B cell (primary cell): ENCODE results near the gene MAP2K5. TPM values are rescaled to one million over a fixed set of nuclear protein-coding genes. Genes with fewer than 3 reads are reported as not detected.

Experiments
- ATAC-seq: fragments of 200-7000 bp; cut with Tn5 transposase; one replicate; pipeline ENCODE4 v1.10.0; 2021; ENCODE audit warnings: low read depth, mild to moderate bottlenecking, moderate number of reproducible peaks, moderate library complexity
- CTCF ChIA-PET: fragments of 350-600 bp; sonication (Branson Sonifier 250); formaldehyde crosslinking; loops from one replicate; lab custom pipeline; 2021; ENCODE audit warnings: antibody characterized with exemption, inconsistent platforms; lab: Charles Lee
- POLR2A ChIA-PET: fragments of 350-600 bp; sonication (Branson Sonifier 250); formaldehyde crosslinking; loops from one replicate; lab custom pipeline; 2021; ENCODE audit warnings: antibody characterized with exemption; lab: Charles Lee
- DNase-seq: peaks from one replicate; pipeline ENCODE4 v3.0.0; 2013
- H2AFZ ChIP-seq: 2 replicates; pipeline ENCODE4 v1.6.1; 2012; ENCODE audit warnings: mild to moderate bottlenecking, low read depth, low read length; ENCODE audit not compliant: insufficient read depth, poor library complexity, severe bottlenecking
- H3K27ac ChIP-seq, 2 donors: 1 replicate in 1 of 2; 2 replicates in 1 of 2; pipeline ENCODE4 v1.5.1; 2012 to 2013; ENCODE audit warnings: low read length in 2 of 2, mild to moderate bottlenecking in 2 of 2, moderate library complexity in 1 of 2
- H3K27me3 ChIP-seq, 4 experiments: fragments of 200-600 bp in 1 of 4; sonication (generic) in 1 of 4; replicated peaks in 1 of 4; 1 replicate in 2 of 4; 2 replicates in 2 of 4; pipeline versions ENCODE4 v1.6.1 to v1.7.0; 2013 to 2016; ENCODE audit warnings: low read length in 3 of 4, mild to moderate bottlenecking in 2 of 4, mixed read lengths in 1 of 4, moderate library complexity in 1 of 4; ENCODE audit not compliant: insufficient read depth in 4 of 4, control insufficient read depth in 3 of 4; ENCODE audit errors: control extremely low read depth in 1 of 4
- H3K36me3 ChIP-seq, 2 experiments: replicated peaks in 1 of 2; 1 replicate in 1 of 2; 2 replicates in 1 of 2; pipeline versions ENCODE4 v1.6.1 to v1.7.1; 2013; ENCODE audit warnings: low read length in 1 of 2; ENCODE audit not compliant: insufficient read depth in 2 of 2, control insufficient read depth in 1 of 2; ENCODE audit errors: control extremely low read depth in 1 of 2, extremely low read depth in 1 of 2
- H3K4me1 ChIP-seq, 2 donors: fragments of 200-600 bp in 1 of 2; sonication (generic) in 1 of 2; 1 replicate in 1 of 2; 2 replicates in 1 of 2; pipeline versions ENCODE4 v1.5.1 to v1.6.1; 2013 to 2017; ENCODE audit warnings: low read length in 2 of 2; ENCODE audit not compliant: control insufficient read depth in 2 of 2, insufficient read depth in 2 of 2
- H3K4me2 ChIP-seq: replicated peaks from 2 replicates; pipeline ENCODE3; 2012; ENCODE audit warnings: mild to moderate bottlenecking, low read depth, low read length; ENCODE audit not compliant: poor library complexity, severe bottlenecking
- H3K4me3 ChIP-seq, 5 experiments: fragments of 200-600 bp in 1 of 5; sonication (generic) in 1 of 5; 1 replicate in 3 of 5; 2 replicates in 2 of 5; pipeline versions ENCODE4 v1.5.1 to v1.7.0; 2011 to 2016; ENCODE audit warnings: low read length in 4 of 5, mild to moderate bottlenecking in 4 of 5, low read depth in 2 of 5, control low read depth in 1 of 5, moderate library complexity in 1 of 5; ENCODE audit not compliant: insufficient read depth in 1 of 5; ENCODE audit errors: control extremely low read depth in 1 of 5, extremely low read depth in 1 of 5
- H3K79me2 ChIP-seq: fragments of 200-600 bp; sonication (generic); one replicate; pipeline ENCODE4 v1.6.0; 2016; ENCODE audit warnings: low read length; ENCODE audit not compliant: control insufficient read depth, insufficient read depth
- H3K9ac ChIP-seq: fragments of 200-600 bp; sonication (generic); 2 replicates; pipeline ENCODE4 v1.6.1; 2017; ENCODE audit warnings: mild to moderate bottlenecking, low read length, moderate library complexity
- H3K9me3 ChIP-seq, 3 donors: one replicate each; pipeline versions ENCODE4 v1.6.1 to v1.7.1; 2013; ENCODE audit warnings: low read length in 2 of 3; ENCODE audit not compliant: control insufficient read depth in 2 of 3, insufficient read depth in 1 of 3; ENCODE audit errors: control extremely low read depth in 1 of 3
- H4K20me1 ChIP-seq: 2 replicates; pipeline ENCODE4 v1.6.0; 2012; ENCODE audit warnings: mild to moderate bottlenecking, low read length; ENCODE audit not compliant: insufficient read depth, control insufficient read depth, poor library complexity, severe bottlenecking
- H3K27ac Mint-ChIP-seq: one replicate; pipeline ENCODE4 v1.8.0; 2021; ENCODE audit warnings: mixed read lengths
- H3K27me3 Mint-ChIP-seq: one replicate; pipeline ENCODE4 v1.8.0; 2021; ENCODE audit warnings: mixed read lengths
- H3K4me1 Mint-ChIP-seq: one replicate; pipeline ENCODE4 v1.8.0; 2021; ENCODE audit warnings: mixed read lengths
- H3K4me3 Mint-ChIP-seq: one replicate; pipeline ENCODE4 v1.8.0; 2021; ENCODE audit warnings: mixed read lengths
- H3K9me3 Mint-ChIP-seq: one replicate; pipeline ENCODE4 v1.8.0; 2022; ENCODE audit warnings: mixed read lengths; ENCODE audit not compliant: insufficient read depth
- EZH2 ChIP-seq: IDR thresholded peaks from 2 replicates; pipeline ENCODE4 v1.6.1; 2012; ENCODE audit warnings: borderline replicate concordance, low read depth, mild to moderate bottlenecking, moderate library complexity, low read length; ENCODE audit not compliant: insufficient read depth, poor library complexity, severe bottlenecking
- WGBS: methylation state at CpG from one replicate; pipeline ENCODE4 v1.1.5; 2013; ENCODE audit warnings: missing lambda C conversion rate; ENCODE audit not compliant: insufficient coverage; 5-methylcytosine and 5-hydroxymethylcytosine counted together
- intact Hi-C: fragments of 100-400 bp; cut with micrococcal nuclease; formaldehyde crosslinking; loops from one replicate; pipeline ENCODE4 v1.10.0; 2022
- polyA plus RNA-seq: library from polyadenylated mRNA; depleted of rRNA; stranded (reverse); fragments of >200 nt; gene quantifications from 2 replicates; pipeline ENCODE4 v1.2.3, GENCODE V29; 2012
- total RNA-seq, 2 donors: library from RNA; stranded (reverse); fragments of 120-200 nt in 1 of 2; gene quantifications; 1 replicate in 1 of 2; 2 replicates in 1 of 2; pipeline versions ENCODE4 v1.2.3 to v1.2.4, GENCODE V29; 2013 to 2022
- TF ChIP-seq, protein P1 (sequence below): fragments of 200-600 bp; IDR thresholded peaks from one replicate; pipeline ENCODE4 v1.8.0; 2022; ENCODE audit warnings: antibody characterized with exemption, mild to moderate bottlenecking

MAP2K5 gene
- total and polyA plus RNA-seq, 2 donors (not counting 1 experiment from before 2014, with no cell fraction given) = 11.1 to 40.0 TPM

DNA sequence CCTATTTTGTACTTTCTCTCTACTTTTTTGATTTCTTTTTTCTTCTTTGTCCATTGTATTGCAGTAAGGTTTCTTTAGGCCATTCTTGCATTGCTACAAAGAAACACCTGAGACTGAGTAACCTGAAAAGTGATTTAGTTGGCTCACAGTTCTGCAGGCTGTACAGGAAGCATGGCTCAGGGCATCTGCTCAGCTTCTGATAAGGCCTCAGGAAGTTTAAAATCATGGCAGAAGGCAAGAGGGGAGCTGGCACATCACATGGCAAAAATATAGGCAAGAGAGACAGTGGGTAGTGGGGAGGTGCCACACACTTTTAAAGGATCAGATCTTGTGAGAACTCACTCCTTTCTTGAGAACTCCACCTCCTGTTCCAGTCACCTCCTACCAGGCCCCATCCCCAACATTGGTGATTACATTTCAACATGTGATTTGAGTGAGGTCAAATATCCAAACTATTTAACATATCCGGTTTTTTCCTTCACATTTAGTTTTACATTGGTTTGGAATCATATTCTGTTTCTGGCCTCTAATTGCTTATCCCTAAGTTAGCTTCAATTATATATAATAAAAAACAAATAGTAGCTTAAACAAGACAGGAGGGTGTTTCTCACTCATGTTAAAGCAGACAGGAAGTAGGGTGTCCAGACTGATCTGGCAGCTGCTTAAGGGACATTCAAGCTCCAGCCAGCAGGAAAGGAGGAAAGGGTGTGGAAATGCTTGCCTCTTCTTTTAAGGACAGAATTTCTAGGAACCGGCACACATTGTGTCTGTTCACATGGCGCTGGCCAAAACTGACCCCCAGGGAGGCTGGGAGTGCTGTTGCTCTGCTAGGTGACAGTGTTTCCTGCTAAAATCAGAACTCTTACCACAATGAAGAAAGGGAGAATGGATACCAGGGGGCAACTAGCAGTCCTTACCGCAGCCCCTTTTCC is 254.0 kb downstream of the MAP2K5 start:
- ChIA-PET POLR2A (interaction anchor here (0.9 kb wide), 1 partner anchor 8 kb away, joined by 3 read pairs; no protein-coding TSS in a partner anchor), CTCF (interaction anchor here (0.6 to 1.0 kb wide), 2 partner anchors 13 to 40 kb away, joined by 3 to 5 read pairs; no protein-coding TSS in a partner anchor)
- no peaks in the 10 kb centered on the region for H3K79me2 ChIP-seq
- no peaks in the 10 kb centered on the region for H3K27me3 Mint-ChIP-seq
- intact Hi-C loops = no loop called here
- H3K9me3 ChIP-seq = peaks cover 2 to 3% (median 3%) of the 10 kb centered on the region in 3 donors
- H3K27ac ChIP-seq = no peak overlapping the region
- H3K9ac ChIP-seq = no peak overlapping the region
- peaks cover 0 to 5% of the 10 kb centered on the region in 2 donors for H3K4me1 ChIP-seq
- no peak for TF ChIP-seq EZH2
- TF ChIP-seq, protein P1, sequence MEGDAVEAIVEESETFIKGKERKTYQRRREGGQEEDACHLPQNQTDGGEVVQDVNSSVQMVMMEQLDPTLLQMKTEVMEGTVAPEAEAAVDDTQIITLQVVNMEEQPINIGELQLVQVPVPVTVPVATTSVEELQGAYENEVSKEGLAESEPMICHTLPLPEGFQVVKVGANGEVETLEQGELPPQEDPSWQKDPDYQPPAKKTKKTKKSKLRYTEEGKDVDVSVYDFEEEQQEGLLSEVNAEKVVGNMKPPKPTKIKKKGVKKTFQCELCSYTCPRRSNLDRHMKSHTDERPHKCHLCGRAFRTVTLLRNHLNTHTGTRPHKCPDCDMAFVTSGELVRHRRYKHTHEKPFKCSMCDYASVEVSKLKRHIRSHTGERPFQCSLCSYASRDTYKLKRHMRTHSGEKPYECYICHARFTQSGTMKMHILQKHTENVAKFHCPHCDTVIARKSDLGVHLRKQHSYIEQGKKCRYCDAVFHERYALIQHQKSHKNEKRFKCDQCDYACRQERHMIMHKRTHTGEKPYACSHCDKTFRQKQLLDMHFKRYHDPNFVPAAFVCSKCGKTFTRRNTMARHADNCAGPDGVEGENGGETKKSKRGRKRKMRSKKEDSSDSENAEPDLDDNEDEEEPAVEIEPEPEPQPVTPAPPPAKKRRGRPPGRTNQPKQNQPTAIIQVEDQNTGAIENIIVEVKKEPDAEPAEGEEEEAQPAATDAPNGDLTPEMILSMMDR = no peak
- peaks cover 3% of the 10 kb centered on the region for H3K9me3 Mint-ChIP-seq
- H3K4me2 ChIP-seq = no peak overlapping the region
- H3K27me3 ChIP-seq = no peaks in the 10 kb centered on the region
- H2AFZ ChIP-seq = no peak overlapping the region
- H4K20me1 ChIP-seq = no peaks in the 10 kb centered on the region
- no peak overlapping the region for H3K4me3 ChIP-seq
- DNase-seq (no peak), ATAC-seq (no peak)
- no peak overlapping the region for H3K4me3 Mint-ChIP-seq
- H3K36me3 ChIP-seq = no peaks in the 10 kb centered on the region
- H3K27ac Mint-ChIP-seq = no peak overlapping the region
- H3K4me1 Mint-ChIP-seq = peaks cover 5% of the 10 kb centered on the region
- 100% methylated on average over 2 of the region's 4 CpGs for WGBS

DNA sequence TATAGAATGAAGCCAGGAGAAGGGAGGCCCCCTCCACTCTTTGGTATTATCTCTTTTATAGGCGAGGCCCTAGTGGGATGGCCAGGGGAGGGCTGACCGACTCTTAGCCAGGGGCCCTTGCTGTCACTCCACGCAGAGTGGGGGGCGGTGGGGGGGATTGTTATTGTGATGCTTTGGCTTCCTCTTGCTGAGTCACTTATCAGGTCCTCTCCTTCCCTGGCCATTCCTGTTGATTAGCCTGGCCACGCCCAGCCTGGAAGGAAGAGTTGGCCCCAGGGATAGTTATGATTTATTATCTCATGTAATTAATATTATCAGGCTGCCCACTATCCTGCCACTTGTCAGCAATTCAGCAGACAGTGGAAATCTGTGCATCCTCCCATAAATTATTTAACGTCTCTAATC is 257.3 kb downstream of the MAP2K5 start:
- CTCF ChIA-PET = no interaction called here
- Histone ChIP-seq H2AFZ (no peak overlapping the region), H3K4me2 (no peak overlapping the region), H4K20me1 (no peaks in the 10 kb centered on the region), H3K36me3 (peaks cover 0 to 3% of the 10 kb centered on the region in 2 experiments), H3K27me3 (no peaks in the 10 kb centered on the region), H3K4me1 (peaks cover 13 to 16% of the 10 kb centered on the region in 2 donors), H3K4me3 (no peak overlapping the region), H3K9me3 (peaks cover under 1 to 2% (median 1%) of the 10 kb centered on the region in 3 donors), H3K79me2 (no peaks in the 10 kb centered on the region), H3K9ac (no peak overlapping the region), H3K27ac (no peak overlapping the region)
- no CpG with 5 or more reads among the region's 6 CpGs for WGBS
- DNase-seq = no peak
- intact Hi-C loops = no loop called here
- ATAC-seq = no peak
- peaks cover 3% of the 10 kb centered on the region for H3K9me3 Mint-ChIP-seq
- POLR2A ChIA-PET = no interaction called here
- H3K4me3 Mint-ChIP-seq = no peak overlapping the region
- TF ChIP-seq, protein P1 = no peak
- TF ChIP-seq EZH2 = no peak
- peaks cover 12% of the 10 kb centered on the region for H3K4me1 Mint-ChIP-seq
- no peak overlapping the region for H3K27ac Mint-ChIP-seq
- no peaks in the 10 kb centered on the region for H3K27me3 Mint-ChIP-seq
